Mammary epithelial cell (primary cell): Measurements from ENCODE around the gene MAX.

Experiments
- CTCF ChIP-seq, 2 donors: IDR thresholded peaks in 1 of 2; conservative IDR thresholded peaks in 1 of 2; 2 replicates each; pipeline ENCODE4 v1.5.1; 2011 to 2012; ENCODE audit warnings: inconsistent platforms in 2 of 2, low read length in 2 of 2, mild to moderate bottlenecking in 2 of 2, control low read depth in 1 of 2, low read depth in 1 of 2; ENCODE audit not compliant: insufficient read depth in 1 of 2; ENCODE audit errors: extremely low read depth in 1 of 2
- EZH2 ChIP-seq: IDR thresholded peaks from 2 replicates; pipeline ENCODE4 v1.6.1; 2012; ENCODE audit warnings: low read length, inconsistent platforms, borderline replicate concordance

- TF ChIP-seq CTCF (conservative IDR thresholded peaks at IDR 0.05 in 1 of 2, IDR thresholded peaks at IDR 0.05 in 1 of 2; ENCODE audit: extremely low read depth in 1 of 2, insufficient read depth in 1 of 2, low read depth in 1 of 2, low read length in 2 of 2) (no peak), EZH2 (no peak)
Observed at GRCh38 chr14:65107200-65107599, 4.9 kb upstream of the MAX start.
